ENCODE measurements around the gene ANO6. TPM values are rescaled to one million over a fixed set of nuclear protein-coding genes. Genes with fewer than 3 reads are reported as not detected.

The ANO6 gene
- total RNA-seq, 1 donor from 2014 or later = 32.0 TPM

- Mint-ChIP-seq H3K27me3 (ENCODE audit: low read depth) (no peaks in the 10 kb centered on the region), H3K9me3 (no peaks in the 10 kb centered on the region), H3K36me3 (ENCODE audit: low read depth) (no peaks in the 10 kb centered on the region), H3K4me1 (peaks cover 10% of the 10 kb centered on the region), H3K4me3 (no peak overlapping the region), H3K27ac (ENCODE audit: unreplicated experiment) (no peak overlapping the region)
- TF ChIP-seq CTCF (conservative IDR thresholded peaks at IDR 0.05) = no peak
- no peak for DNase-seq (ENCODE audit: low read depth, low spot score)
Observed at GRCh38 chr12:45270951-45271350, 55.1 kb downstream of the ANO6 start.

- Mint-ChIP-seq H3K4me1 (peaks cover 7% of the 10 kb centered on the region), H3K4me3 (no peak overlapping the region), H3K27me3 (ENCODE audit: low read depth) (no peaks in the 10 kb centered on the region), H3K36me3 (ENCODE audit: low read depth) (no peaks in the 10 kb centered on the region), H3K27ac (ENCODE audit: unreplicated experiment) (no peak overlapping the region), H3K9me3 (no peaks in the 10 kb centered on the region)
- DNase-seq (ENCODE audit: low read depth, low spot score) = no peak
- TF ChIP-seq CTCF (conservative IDR thresholded peaks at IDR 0.05) = no peak
Observed at GRCh38 chr12:45273717-45274271, 57.9 kb downstream of the ANO6 start.

- no peaks in the 10 kb centered on the region for H3K36me3 Mint-ChIP-seq (ENCODE audit: low read depth)
- no peak for TF ChIP-seq CTCF (conservative IDR thresholded peaks at IDR 0.05)
- no peaks in the 10 kb centered on the region for H3K27me3 Mint-ChIP-seq (ENCODE audit: low read depth)
- no peak for DNase-seq (ENCODE audit: low read depth, low spot score)
- H3K4me3 Mint-ChIP-seq = no peak overlapping the region
- no peak overlapping the region for H3K27ac Mint-ChIP-seq (ENCODE audit: unreplicated experiment)
- H3K9me3 Mint-ChIP-seq = no peaks in the 10 kb centered on the region
- H3K4me1 Mint-ChIP-seq = peaks cover 20% of the 10 kb centered on the region
Observed at GRCh38 chr12:45276154-45276755, 60.4 kb downstream of the ANO6 start.

- Mint-ChIP-seq H3K4me1 (peaks cover 15% of the 10 kb centered on the region), H3K36me3 (ENCODE audit: low read depth) (peaks cover 15% of the 10 kb centered on the region), H3K9me3 (no peaks in the 10 kb centered on the region), H3K27ac (ENCODE audit: unreplicated experiment) (no peak overlapping the region), H3K4me3 (no peak overlapping the region), H3K27me3 (ENCODE audit: low read depth) (no peaks in the 10 kb centered on the region)
- TF ChIP-seq CTCF (conservative IDR thresholded peaks at IDR 0.05) = no peak
- no peak for DNase-seq (ENCODE audit: low read depth, low spot score)
Observed at GRCh38 chr12:45278447-45278846, 62.6 kb downstream of the ANO6 start.

- H3K9me3 Mint-ChIP-seq = no peaks in the 10 kb centered on the region
- DNase-seq (ENCODE audit: low read depth, low spot score) = no peak
Observed at GRCh38 chr12:45279931-45280830, 64.3 kb downstream of the ANO6 start.

More at GRCh38 chr12:45279931-45280830, 64.3 kb downstream of the ANO6 start:
- Mint-ChIP-seq H3K27me3 (ENCODE audit: low read depth) (no peaks in the 10 kb centered on the region), H3K4me3 (no peak overlapping the region), H3K36me3 (ENCODE audit: low read depth) (peaks cover 17% of the 10 kb centered on the region), H3K4me1 (peaks cover 18% of the 10 kb centered on the region), H3K27ac (ENCODE audit: unreplicated experiment) (no peak overlapping the region)
- no peak for TF ChIP-seq CTCF (conservative IDR thresholded peaks at IDR 0.05)

Data from neural crest cell (in vitro differentiated cells).